NCI-H1105 (cell line): ENCODE results near the gene OBSCN.
A peak's percentile ranks its signal among the peaks of the same experiment; 100 is the strongest.
"Not testable (repeated sequence)": the region's sequence is repeated elsewhere in the genome, so short reads cannot be mapped to it uniquely, and the experiment has no call there.

Source experiments
- DNase-seq: peaks from one replicate; lab custom pipeline; 2025; lab: John Stamatoyannopoulos, UW

OBSCN gene

DNA sequence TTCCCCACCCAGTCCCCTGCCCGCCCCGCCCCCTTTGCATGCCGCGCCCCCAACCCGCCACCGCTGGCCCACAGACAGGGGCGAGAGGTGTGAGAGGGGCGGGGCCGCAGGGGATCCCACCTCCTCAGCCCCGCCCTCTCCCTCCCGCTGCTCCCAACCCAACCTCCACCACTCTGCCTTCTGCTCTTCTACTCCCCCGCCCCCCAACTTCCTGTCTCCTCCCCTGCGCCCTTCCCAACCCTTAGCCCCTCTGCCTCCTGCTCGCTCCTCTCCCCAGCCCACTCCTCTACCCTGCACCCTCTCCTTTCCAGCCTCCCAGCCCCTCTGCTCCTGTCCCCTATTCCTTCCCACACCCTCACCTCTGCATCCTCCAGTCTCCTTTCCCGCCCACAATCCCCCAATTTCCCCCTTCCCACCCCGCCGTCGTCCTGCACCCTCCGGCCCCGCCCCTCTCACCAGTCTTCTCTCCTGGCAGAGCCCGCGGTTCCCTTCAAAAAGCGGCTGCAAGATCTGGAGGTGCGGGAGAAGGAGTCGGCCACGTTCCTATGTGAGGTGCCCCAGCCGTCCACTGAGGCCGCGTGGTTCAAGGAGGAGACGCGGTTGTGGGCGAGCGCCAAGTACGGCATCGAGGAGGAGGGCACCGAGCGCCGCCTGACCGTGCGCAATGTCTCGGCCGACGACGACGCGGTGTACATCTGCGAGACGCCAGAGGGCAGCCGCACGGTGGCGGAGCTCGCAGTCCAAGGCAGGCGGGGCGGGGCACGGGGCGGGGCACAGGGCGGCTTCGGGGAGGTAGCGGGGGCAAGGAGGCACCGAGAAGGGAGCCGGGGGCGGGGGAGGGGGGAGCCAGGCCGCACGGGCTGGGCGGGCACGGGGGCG, 5.4 kb downstream of the OBSCN start:
- peak; percentile 50 for DNase-seq

DNA sequence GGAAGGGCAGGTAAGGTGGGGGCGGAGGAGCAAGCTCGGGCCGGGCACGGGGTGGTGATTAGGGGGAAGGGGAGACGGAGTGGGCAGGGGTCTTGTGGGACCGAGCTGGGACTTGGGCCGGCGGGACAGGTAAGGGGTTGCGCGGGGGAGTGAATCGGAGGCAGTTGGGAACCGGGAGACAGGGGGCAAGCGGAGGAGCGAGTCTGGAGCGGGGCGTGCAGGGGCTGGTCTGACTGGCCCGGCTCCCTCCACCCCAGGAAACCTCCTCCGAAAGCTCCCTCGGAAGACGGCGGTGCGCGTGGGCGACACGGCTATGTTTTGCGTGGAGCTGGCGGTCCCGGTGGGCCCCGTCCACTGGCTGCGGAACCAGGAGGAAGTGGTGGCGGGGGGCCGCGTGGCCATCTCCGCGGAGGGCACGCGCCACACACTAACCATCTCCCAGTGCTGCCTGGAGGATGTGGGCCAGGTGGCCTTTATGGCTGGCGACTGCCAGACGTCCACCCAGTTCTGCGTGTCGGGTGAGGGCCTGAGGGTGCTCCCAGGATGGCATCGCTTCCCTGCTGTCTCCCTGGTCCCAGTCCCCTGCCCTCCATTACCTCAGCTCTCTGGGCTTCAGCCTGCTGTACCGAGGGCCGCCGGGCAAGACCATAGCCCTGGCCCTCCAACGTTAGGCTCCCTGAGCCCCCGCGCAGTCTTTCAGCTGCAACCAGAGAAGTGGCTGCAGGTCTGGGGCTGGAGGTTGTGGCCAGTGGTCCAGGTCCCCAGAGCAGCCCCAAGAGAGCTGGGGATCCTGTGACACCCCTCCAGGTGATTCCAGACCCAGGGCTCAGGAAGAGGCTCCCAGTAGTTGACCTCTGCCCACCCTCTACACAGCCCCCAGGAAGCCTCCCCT, 6.3 kb downstream of the OBSCN start:
- no peak for DNase-seq

DNA sequence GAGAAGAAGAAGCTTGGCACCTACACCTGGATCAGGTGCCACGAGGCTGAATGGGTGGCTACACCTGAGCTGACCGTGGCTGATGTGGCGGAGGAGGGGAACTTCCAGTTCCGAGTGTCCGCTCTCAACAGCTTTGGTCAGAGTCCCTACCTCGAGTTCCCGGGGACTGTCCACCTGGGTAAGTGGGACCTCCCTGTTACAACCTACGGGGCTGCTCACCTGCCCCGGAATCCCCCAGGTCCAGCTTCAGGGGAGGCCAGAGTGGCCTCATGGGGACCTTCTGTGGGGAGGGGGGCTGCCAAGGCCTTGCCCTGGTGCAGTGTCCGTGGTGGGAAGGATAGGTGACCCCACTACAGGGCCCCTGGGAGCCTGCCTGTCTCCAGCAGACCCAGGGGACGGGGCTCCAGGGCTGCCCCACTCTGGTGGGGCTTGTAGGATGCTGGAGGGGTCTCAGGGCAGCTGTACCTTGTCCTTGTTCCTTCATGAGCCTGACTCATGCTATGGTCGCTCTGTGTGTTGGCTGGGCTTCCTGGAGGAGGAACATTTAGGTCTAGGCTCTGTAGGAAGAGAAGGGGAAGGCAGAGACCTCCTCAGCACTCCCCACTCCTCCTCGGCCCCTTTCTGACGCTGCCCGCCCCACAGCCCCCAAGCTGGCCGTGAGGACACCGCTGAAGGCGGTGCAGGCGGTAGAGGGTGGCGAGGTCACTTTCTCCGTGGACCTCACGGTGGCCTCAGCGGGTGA, 7.2 kb downstream of the OBSCN start:
- no peak for DNase-seq

DNA sequence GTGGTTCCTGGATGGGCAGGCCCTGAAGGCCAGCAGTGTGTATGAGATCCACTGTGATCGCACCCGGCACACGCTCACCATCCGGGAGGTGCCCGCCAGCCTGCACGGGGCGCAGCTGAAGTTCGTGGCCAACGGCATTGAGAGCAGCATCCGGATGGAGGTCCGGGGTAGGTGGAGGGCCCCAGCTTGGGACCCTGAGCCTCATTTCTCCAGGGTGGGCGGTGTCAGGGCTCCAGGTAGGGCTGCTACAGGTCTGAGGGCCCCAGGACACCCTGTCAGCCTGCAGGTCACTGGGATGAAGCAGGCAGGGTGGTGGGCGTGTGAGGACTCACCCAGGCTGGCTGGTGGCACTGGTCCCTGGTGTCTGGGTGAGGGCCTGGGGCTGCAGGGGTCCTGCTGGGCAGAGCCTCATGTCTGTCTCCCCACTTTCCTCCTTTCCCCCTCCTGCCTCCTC, 7.8 kb downstream of the OBSCN start:
- DNase-seq, result no peak

DNA sequence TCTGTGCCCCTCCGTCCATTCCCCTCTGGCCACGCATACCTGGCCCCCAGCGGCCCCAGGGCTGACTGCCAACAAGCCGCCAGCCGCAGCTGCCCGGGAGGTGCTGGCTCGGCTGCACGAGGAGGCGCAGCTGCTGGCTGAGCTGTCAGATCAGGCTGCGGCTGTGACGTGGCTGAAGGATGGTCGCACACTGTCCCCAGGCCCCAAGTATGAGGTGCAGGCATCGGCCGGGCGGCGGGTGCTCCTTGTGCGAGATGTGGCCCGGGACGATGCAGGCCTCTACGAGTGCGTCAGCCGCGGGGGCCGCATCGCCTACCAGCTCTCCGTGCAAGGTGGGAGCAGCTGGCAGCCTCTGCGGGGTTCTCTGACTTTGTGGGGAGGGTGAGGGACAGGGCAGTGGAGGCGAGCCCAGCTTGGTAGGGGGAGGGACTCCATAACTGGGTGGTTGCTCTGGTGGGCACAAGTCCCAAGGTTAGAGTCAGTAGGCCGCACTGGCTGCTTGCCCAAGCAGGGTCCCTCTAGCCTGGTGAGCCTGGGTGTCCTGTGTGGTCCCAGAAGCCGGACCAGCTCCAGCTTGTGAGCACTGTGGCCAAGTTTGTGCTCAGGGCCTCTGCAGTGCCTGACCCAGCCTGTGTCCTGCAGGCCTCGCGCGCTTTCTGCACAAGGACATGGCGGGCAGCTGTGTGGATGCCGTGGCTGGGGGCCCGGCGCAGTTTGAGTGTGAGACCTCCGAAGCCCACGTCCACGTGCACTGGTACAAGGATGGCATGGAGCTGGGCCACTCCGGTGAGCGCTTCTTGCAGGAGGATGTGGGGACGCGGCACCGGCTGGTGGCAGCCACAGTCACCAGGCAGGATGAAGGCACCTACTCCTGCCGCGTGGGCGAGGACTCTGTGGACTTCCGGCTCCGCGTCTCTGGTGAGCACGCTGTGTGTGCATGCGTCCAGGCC, 8.8 kb downstream of the OBSCN start:
- no peak for DNase-seq

DNA sequence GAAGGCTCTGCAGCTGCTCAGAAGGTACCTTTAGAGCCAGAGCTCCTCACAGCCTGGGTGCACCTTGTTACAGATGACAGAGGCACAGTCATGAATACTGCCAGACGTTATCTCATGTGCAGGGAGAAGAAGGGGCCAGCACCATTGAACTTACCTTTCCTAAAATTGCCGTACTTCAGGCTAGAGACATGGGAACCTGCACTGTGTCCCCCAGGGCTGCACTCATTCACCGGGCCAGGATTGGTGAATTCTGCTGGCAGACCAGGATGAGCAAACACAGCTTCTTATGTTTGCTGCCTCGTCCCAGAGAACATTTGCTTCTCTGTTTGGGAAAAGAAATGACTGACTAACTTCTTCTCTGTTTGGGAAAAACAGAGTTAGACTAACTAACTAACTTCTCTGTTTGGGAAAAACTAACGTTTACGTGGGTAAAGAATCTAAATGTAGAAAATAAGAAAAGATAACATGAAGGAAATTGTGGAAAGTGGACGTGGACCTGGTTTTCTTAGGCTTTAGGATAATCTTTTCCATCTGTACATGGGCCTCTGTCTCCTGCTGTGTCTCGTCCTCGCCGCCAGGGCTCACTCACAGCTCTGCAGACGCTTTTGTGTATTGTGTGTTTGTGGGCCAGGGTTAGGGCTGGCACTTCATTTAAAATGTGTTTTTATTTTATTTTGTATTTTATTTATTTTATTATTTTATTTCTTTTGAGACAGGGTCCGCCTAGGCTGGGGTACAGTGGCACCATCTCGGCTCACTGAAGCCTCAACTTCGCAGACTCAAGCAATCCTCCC, 9.9 kb downstream of the OBSCN start:
- DNase-seq, result no peak

DNA sequence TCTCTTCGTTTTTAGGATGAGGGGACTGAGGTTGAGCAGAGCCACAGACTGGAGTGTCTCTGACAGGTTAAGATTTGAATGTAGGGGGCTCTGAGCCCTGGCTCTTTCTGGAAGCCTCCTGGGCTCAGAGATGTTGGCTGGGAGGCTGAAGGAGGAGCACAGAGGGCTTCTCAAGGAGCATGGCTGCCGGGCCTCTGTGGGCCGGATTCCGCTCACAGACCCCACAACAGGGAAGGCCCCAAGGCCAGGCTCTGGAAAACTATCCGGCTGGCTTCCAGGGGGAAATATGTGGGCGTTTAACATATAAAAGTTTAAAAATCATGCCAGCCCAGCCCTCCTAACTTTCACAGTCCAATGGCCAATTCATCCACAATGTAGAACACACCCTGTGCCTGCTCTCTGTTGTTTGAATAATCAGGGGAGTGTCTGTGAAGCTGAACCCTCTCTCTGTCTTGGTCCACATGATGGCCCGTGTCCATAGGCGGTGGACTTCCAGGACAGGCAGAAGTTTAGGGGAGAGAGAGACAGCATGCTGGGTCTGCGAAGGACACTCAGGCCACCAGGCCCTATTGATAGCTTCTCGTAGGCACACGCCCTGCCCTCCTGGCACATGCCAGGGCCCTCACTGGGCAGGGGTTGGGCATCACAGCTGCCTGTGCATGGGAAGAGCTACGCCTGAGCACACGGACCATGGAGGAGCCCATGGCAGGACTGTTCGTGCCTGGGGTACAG, 10.8 kb downstream of the OBSCN start:
- DNase-seq, result no peak

DNA sequence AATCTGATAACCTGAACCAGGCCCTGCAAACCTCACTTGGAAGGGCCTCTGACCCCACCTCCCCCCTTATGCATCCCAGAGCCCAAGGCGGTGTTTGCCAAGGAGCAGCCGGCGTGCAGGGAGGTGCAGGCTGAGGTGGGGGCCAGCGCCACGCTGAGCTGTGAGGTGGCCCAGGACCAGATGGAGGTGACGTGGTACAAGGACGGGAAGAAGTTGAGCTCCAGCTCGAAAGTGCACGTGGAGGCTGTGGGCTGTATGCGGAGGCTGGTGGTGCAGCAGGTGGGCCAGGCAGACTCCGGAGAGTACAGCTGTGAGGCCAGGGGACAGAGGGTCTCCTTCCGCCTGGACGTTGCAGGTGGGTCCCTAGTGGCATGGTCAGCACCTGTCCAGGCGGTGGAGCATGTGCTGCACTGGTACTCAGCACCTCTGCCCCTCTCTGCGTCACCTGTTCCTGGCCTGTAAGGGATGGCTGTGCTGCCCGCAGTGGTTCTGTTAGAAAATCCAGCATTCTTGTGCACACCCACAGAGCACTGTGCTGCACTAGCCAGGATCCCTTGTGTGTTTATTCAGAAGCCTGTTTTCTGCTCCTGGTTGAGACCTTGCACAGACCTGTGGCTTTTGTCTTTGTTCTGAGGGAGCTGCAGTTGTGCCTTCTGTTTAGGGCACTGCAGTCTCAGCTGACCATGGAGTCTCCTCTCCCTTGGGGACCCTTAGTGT, 11.6 kb downstream of the OBSCN start:
- DNase-seq, result no peak

DNA sequence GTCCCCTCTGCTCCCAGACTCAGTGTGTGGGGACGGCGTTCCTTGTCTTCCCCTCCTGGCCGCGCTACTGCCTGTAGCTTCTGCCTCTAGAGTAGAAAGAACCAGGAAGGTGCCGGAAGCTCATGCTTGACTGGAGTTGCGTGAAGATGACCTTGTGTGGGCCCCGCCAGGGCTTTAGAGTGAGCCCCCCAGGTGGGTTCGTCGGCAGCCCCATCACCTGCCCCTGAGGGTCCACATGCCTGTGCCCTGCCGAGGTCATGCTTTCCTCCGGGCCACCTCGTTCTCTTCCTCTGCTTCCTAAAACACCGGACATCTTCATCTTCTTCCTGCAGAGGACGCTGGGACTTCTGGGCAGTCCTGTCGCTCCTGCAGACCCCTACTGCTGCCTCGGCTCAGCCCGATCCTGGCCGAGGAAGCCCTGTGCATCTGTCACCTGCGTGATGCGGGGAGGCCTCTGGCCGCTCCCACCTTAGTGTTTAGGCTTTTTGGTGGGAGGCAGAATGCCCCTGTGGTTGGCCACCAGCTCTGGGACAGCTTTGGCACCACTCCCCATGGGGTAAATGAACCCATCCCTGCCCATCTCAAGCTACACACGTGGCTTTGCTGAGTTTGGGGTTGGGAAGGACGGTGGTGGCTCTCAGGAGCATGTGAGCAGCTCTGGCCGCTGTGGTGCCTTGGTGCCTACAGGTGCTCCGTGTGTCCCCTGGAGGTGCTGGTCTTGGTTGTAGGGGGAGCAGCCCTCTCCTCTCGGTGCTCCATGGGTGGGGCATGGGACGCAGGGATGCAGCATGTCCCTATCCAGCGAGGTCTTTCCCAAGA, 12.3 kb downstream of the OBSCN start:
- no peak for DNase-seq

DNA sequence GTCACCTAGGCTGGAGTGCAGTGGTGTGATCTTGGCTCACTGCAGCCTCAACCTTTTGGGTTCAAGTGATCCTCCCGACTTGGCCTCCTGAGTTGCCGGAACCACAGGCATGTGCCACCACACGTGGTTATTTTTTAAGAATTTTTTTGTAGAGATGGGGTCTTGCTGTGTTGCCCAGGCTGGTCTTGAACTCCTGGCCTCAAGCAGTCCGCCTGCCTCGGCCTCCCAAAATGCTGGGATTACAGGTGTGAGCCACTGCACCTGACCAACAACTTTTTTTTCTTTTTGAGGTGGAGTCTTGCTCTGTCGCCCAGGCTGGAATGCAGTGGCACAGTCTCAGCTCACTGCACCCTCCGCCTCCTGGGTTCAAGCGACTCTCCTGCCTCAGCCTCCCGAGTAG, 13.3 kb downstream of the OBSCN start:
- not testable (repeated sequence) for DNase-seq

DNA sequence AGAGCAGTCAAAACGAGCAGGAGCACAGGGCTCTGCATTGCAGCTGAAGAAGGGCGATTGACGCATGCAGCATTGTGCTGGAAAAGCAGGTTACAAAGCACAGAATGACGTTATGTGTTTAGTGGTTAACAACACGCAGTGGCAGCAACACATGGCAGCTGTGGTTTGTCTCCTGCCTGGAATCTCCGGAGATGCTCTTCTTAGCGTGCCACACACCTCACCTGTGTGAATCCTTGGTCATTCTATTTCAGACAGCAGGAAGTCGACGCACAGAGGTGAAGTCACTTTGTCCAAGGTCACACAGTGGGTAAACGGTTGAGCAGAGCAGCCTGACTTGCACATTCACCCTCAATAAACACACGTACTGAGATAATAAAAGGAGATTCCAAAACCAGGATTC, 14.7 kb downstream of the OBSCN start:
- no peak for DNase-seq

DNA sequence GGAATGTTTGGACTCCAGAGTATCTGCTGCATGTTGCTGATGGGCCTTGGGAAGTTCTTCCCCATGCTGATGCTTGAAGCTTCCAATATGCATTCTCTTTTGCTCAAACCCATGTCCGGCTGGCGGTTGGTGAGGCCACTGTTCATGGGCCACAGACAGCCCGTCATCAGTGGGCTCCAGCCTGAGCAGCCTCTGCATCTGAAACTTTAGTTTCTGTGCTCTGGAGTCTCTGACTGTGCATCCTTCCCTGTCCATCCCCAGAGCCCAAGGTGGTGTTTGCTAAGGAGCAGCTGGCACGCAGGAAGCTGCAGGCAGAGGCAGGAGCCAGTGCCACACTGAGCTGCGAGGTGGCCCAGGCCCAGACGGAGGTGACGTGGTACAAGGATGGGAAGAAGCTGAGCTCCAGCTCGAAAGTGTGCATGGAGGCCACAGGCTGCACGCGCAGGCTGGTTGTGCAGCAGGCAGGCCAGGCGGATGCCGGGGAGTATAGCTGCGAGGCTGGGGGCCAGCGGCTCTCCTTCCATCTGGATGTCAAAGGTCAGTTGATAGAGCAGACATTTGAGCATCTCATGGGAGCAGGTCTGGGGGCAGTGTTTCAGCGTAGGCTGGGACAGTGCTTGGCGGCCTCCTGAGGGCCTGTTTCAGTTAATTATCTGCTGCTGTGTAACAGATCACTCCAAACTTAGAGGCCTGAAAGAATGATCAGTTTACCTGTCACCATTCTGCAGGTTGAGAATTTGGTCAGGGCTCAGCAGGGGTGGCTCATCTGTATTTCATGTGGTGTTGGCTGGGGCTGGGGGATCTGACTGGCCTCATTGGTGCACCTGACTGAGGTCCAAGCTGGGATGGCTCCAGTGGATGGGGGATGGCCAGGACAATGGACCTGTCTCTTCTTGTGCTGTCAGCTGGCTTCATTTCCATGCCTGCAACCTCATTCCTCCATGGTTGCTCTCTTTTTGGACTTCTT, 16.6 kb downstream of the OBSCN start:
- no peak for DNase-seq

DNA sequence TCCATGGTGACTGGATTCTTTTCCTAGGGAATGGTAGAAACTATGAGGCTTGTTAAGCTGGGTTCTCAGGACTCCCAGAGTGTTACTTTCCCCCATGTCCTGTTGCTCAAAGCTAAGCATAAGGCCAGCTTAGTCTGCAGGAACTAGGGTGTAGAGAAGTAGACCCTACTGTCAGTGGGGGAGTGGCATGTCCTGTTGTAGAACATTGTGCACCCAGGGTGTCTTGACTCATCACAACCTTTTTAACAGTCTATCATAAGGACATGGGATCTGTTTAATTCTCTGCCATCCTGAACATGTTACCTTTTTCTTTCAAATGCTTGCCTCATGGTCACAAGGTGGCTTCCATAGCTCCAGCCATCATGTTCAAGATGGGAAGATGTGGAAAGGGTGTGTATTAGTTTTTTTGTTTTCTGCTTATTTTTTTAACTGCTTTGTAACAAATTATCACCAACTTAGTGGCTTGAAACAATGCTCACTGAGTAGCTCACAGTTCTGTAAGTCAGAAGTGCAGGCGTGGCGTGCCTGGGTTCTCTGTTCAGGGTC, 17.4 kb downstream of the OBSCN start:
- no peak for DNase-seq

DNA sequence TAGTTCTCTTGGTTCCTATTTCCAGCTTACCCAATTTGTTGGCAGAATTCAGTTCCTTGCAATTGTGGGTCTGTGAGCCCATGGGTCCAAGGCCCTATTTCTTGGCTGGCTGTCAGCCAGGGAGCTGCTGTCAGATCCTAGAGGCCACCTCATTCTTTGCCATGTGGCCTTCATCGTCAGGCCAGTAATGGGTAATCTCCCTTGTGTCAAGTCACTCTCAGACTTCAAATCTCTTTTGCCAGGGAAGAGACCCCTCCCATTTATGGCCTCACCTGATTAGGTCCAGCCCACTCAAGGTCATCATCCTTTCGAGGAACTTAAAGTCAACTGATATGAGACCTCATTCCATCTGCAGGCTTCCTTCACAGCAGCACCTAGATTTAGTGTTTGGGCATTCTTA, 17.9 kb downstream of the OBSCN start:
- DNase-seq, result no peak

DNA sequence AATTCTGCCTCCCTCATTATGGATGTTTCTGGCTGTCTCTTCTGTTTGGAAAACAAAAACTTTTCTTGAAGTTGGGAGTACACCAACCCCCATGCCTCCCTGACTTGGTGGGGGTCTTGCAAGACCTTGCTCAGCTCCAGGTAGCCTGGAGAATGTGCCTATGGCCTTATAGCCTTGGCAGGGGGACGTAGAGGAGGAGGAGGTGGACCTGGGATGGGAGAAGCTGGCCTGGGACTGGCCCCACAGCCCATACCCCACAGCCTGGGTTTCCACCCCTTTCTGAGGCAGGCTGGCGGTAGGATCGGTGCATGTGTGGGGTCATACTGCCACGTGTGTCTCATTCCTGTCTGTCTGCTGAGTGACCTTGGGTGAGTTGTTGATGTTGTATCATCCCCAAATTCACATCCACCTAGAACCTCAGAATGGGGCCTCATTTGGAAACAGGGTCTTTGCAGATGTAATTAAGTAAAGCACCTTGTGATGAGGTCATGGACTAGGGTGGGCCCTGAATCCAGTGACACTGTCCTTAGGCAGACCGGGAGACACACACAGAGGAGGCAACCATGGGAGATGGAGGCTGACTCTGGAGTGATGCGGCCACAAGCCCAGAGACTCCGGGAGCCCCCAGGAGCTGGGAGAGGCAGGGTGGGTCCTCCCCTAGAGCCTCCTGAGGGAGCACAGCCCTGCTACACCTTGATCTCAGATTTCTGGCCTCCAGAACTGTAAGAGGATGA, 18.5 kb downstream of the OBSCN start:
- DNase-seq, result no peak
